Natural killer cell treated with Interleukin-12 subunit alpha and Interleukin-12 subunit beta and Interleukin-15 and Interleukin-18, amount 100 ng/mL, for 72 hours (primary cell): ENCODE results near the gene SCNN1B. TPM values are rescaled to one million over a fixed set of nuclear protein-coding genes. Genes with fewer than 3 reads are reported as not detected.
"Not testable (repeated sequence)": the region's sequence is repeated elsewhere in the genome, so short reads cannot be mapped to it uniquely, and the experiment has no call there.

Source experiments
- ATAC-seq, 2 donors: fragments of 150-1000 bp; cut with Tn5 transposase in 1 of 2; sonication (Bioruptor Pico), chemical (Tn5 transposase) in 1 of 2; 2 replicates each; pipeline ENCODE4 v1.10.0; 2021
- DNase-seq: peaks from one replicate; pipeline ENCODE4 v3.0.0; 2022; ENCODE audit warnings: low spot score
- H3K27ac Mint-ChIP-seq, 2 donors: 1 replicate in 1 of 2; 2 replicates in 1 of 2; pipeline ENCODE4 v1.8.0; 2022; ENCODE audit warnings: mixed read lengths in 2 of 2, mild to moderate bottlenecking in 1 of 2, moderate library complexity in 1 of 2
- H3K27me3 Mint-ChIP-seq, 2 donors: 1 replicate in 1 of 2; 2 replicates in 1 of 2; pipeline ENCODE4 v1.8.0; 2022; ENCODE audit warnings: mixed read lengths in 2 of 2
- H3K36me3 Mint-ChIP-seq: one replicate; pipeline ENCODE4 v1.8.0; 2022; ENCODE audit warnings: mixed read lengths
- H3K4me1 Mint-ChIP-seq, 2 donors: 1 replicate in 1 of 2; 2 replicates in 1 of 2; pipeline ENCODE4 v1.8.0; 2022; ENCODE audit warnings: low read depth in 2 of 2, mixed read lengths in 2 of 2, mild to moderate bottlenecking in 1 of 2
- H3K4me3 Mint-ChIP-seq: one replicate; pipeline ENCODE4 v1.8.0; 2022; ENCODE audit warnings: mixed read lengths
- H3K9me3 Mint-ChIP-seq: 2 replicates; pipeline ENCODE4 v1.8.0; 2022; ENCODE audit warnings: mixed read lengths
- total RNA-seq, 2 donors: library from RNA; stranded (reverse); gene quantifications; one replicate each; pipeline ENCODE4 v1.2.3, GENCODE V29; 2022

The SCNN1B gene
- total RNA-seq, 2 donors from 2014 or later: not detected

DNA sequence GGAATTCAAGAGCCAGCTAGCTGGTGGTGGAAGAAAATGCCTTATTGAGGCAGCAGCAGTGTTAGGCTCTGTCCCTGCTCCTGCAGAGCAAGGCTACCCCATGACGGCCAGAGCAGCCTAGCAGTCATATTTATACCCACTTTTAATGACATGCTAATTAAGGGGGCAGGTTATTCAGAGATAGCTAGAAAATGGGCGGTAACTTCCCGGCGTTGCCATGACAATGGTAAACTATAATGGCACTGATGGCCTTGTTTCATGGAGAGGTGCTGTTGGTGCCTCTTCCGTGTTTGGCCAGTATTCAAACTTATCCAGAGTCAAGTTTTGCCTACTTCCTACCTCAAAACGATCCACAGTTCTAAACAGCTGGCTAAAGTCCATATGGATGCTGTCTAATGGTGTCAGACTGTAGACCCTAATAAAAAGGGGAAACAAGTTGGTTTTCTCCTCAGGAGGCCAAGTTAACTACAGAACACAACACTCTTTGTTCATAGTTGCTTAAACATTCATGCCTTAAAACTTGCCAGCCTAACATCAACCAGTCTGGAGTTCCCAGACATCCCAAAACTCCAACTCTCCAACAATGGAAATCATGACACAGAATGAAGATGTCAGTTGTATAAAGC lies 3.7 kb upstream of the SCNN1B start:
- Mint-ChIP-seq H3K4me1 (no peaks in the 10 kb centered on the region), H3K9me3 (no peaks in the 10 kb centered on the region), H3K36me3 (no peaks in the 10 kb centered on the region), H3K27me3 (peaks cover 31 to 40% of the 10 kb centered on the region in 2 donors), H3K4me3 (no peak overlapping the region), H3K27ac (no peak overlapping the region)
- no peak for ATAC-seq
- no peak for DNase-seq

DNA sequence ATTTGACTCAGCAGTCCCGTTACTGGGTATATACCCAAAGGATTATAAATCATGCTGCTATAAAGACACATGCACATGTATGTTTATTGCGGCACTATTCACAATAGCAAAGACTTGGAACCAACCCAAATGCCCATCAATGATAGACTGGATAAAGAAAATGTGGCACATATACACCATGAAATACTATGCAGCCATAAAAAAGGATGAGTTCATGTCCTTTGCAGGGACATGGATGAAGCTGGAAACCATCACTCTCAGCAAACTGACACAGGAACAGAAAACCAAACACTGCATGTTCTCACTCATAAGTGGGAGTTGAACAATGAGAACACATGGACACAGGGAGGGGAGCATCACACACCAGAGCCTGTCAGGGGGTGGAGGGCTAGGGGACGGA lies 2.3 kb upstream of the SCNN1B start:
- not testable (repeated sequence) for DNase-seq, H3K9me3 Mint-ChIP-seq, H3K4me1 Mint-ChIP-seq, H3K27ac Mint-ChIP-seq, H3K36me3 Mint-ChIP-seq, H3K4me3 Mint-ChIP-seq, ATAC-seq
- H3K27me3 Mint-ChIP-seq: peaks cover 30 to 36% of the 10 kb centered on the region in 2 donors

DNA sequence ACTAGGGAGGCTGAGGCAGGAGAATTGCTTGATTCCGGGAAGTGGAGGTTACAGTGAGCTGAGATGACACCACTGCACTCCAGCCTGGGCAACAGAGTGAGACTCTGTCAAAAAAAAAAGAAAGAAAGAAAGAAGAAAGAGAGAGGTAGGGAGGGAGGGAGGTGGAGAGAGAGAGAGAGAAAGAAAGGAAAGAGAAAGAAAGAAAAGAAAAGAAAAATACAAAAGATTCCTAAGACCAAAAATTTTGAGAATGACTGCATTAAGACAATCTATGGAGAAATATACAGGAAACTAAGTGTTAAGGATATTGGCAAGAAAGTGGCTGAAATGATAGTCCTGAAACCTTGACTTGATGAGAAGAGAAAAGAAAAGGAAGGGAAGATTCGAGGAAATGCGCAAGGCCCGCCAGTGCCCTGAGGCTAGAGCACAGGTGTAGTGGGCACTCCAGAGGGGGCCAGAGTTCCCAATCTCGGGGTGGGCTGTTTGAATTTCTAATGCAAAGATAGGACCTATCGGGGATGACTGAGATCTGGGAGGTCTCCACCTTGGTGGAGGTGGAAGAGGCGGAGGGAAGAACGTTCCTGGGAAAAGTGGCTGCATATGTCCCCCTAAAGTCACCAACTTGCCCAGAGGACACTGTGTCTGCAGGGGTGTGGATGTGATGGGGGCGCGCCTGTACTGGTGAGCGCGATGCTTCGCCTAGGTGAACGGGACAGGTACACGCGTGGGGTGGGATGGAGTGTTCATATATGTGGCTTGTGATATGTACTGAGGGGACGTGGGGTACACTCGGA lies 654 bp upstream of the SCNN1B start:
- H3K4me3 Mint-ChIP-seq: no peak overlapping the region
- no peaks in the 10 kb centered on the region for H3K4me1 Mint-ChIP-seq
- no peak for DNase-seq
- H3K27ac Mint-ChIP-seq: no peak overlapping the region
- H3K27me3 Mint-ChIP-seq: peaks cover 25 to 28% of the 10 kb centered on the region in 2 donors
- H3K9me3 Mint-ChIP-seq: no peaks in the 10 kb centered on the region
- H3K36me3 Mint-ChIP-seq: no peaks in the 10 kb centered on the region
- ATAC-seq: no peak

DNA sequence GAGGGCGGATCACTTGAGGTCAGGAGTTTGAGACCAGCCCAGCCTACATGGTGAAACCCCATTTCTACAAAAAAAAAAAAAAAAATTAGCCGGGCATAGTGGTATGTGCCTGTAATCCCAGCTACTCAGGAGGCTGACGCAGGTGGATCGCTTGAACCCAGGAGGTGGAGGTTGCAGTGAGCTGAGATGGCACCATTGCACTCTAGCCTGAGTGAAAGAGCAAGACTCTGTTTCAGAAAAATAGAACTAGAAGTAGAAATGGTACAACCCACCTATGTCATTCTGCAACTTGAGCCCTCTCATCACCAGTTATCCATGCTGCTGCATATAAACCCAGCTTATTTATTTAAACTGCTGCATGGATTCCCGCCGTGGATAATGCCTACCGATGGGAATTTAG lies 1.6 kb downstream of the SCNN1B start:
- Mint-ChIP-seq H3K4me1 (no peaks in the 10 kb centered on the region), H3K9me3 (no peaks in the 10 kb centered on the region), H3K27ac (no peak overlapping the region), H3K36me3 (no peaks in the 10 kb centered on the region), H3K27me3 (peaks cover 24 to 28% of the 10 kb centered on the region in 2 donors), H3K4me3 (no peak overlapping the region)
- DNase-seq (no peak), ATAC-seq (no peak)

DNA sequence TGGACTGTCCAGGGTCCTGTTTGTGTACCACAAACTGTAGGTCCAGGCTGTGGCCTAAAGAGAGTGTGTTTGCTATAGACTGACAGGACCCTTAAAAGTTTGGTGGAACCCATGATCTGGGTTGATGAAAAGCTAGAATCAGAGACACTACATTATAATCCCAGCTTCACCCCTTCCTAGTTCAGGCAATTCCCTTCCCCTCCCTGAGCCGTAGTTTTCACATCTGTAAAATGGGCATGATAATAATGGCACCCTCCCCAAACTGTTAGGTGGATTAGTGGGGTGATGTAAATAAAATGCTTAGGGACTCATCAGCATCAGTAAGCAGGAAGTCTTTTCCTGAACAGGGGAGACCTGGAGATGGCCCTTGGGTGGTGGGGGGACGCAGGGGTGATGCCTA lies 2.5 kb downstream of the SCNN1B start:
- ATAC-seq (no peak), DNase-seq (no peak)
- no peak overlapping the region for H3K4me3 Mint-ChIP-seq
- H3K27ac Mint-ChIP-seq: no peak overlapping the region
- H3K27me3 Mint-ChIP-seq: peaks cover 24 to 27% of the 10 kb centered on the region in 2 donors
- no peaks in the 10 kb centered on the region for H3K4me1 Mint-ChIP-seq
- no peaks in the 10 kb centered on the region for H3K9me3 Mint-ChIP-seq
- no peaks in the 10 kb centered on the region for H3K36me3 Mint-ChIP-seq

DNA sequence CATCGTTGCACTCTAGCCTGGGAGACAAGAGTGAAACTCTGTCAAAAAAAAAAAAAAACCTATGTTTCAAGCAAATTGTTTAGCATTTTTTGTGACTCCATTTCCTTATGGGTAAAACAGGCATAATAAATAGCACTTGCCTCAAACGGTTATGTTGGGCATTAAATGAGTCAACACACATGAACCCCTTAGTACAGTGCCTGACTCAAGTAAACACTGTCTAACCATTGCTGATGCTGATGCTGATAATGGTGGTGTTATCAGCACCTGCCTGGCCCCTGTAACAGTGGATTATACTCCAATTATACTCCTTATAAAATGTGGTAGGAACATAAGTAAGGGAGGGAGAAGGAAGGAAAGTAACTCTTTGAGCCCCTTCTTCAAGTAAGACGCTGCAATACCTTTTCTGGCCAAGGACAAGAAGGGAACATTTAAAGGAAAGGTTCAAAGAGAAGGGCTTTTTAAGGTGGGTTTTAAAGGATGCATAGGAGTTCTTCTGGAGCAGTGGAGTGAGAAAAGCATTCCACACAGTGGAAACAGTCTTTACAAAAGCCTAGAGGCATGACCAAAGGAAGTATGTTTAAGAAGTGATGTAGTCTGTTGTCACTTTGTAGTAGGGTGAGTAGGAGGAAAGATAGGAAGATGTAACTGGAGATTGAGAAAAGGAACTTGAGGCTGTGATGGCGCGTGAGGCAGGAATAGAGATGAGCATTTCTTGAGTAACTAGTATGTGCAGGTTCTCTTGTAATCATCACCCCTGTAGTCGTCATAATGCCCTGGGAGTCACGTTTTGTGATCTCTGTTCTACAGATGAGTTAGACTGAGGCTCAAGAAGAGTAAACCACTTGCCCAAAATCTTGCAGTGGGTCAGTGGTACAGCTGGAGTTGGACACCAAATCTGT lies 4.3 kb downstream of the SCNN1B start:
- H3K27ac Mint-ChIP-seq: no peak overlapping the region
- no peak for ATAC-seq

DNA sequence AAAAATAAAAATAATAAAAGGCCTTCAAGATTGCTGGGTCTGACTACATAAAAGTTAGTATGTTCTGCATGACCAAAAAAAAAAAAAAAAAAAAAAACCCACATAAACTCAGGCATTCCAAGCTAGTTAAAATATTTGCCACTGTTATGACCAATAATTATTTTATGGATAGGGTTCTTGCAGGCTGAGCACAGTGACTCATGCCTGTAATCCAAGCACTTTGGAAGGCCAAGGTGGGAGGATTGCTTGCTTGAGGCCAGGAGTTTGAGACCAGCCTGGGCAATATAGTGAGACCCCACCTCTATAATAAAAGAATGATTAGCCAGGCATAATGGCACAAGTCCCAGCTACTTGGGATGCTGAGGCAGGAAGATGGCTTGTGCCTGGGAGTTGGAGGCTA lies 8.1 kb downstream of the SCNN1B start:
- Mint-ChIP-seq H3K9me3 (no peaks in the 10 kb centered on the region), H3K36me3 (no peaks in the 10 kb centered on the region), H3K4me3 (no peak overlapping the region), H3K27me3 (peaks cover 7 to 8% of the 10 kb centered on the region in 2 donors), H3K27ac (no peak overlapping the region), H3K4me1 (no peaks in the 10 kb centered on the region)
- ATAC-seq: no peak
- DNase-seq: no peak

More for the DNA sequence above, 4.3 kb downstream of the SCNN1B start:
- no peaks in the 10 kb centered on the region for H3K4me1 Mint-ChIP-seq
- H3K4me3 Mint-ChIP-seq: no peak overlapping the region
- no peaks in the 10 kb centered on the region for H3K36me3 Mint-ChIP-seq
- no peaks in the 10 kb centered on the region for H3K9me3 Mint-ChIP-seq
- no peak for DNase-seq
- H3K27me3 Mint-ChIP-seq: peaks cover 19 to 20% of the 10 kb centered on the region in 2 donors

DNA sequence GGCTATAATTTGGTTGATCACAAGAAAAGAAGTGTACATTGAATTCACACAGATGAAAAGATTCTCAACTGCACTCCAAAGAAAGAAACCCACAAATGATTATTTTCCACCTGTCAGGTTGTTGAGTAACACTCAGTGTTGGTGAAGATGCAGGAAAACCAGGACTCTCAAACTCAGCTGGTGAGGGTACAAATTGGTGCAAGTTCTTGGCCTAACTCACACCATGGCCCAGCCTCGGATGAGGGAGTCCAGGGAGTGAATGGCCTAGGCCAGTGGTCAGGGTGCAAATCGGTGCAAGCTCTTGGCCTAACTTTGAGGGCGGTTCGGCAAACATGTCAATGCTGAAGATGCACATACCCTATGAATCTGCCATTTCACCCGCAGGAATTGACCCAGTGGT lies 8.6 kb downstream of the SCNN1B start:
- Mint-ChIP-seq H3K27ac (no peak overlapping the region), H3K4me3 (no peak overlapping the region), H3K4me1 (no peaks in the 10 kb centered on the region), H3K27me3 (peaks cover 4 to 8% of the 10 kb centered on the region in 2 donors), H3K36me3 (no peaks in the 10 kb centered on the region), H3K9me3 (no peaks in the 10 kb centered on the region)
- ATAC-seq: no peak
- no peak for DNase-seq

DNA sequence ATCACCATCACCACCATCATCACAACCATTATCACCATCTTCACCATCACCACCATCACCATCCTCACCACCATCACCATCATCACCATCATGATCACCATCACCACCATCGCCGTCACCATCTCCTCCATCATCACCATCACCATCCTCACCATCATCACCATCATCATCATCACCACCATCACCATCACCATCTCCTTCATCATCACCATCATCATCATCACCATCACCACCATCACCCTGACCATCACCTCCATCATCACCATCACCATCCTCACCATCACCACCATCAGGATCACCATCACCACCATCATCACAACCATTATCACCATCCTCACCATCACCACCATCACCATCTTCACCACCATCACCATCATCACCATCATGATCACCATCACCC lies 14.1 kb downstream of the SCNN1B start:
- Mint-ChIP-seq H3K36me3 (no peaks in the 10 kb centered on the region), H3K4me1 (no peaks in the 10 kb centered on the region), H3K27ac (no peak overlapping the region), H3K4me3 (no peak overlapping the region), H3K27me3 (no peaks in the 10 kb centered on the region), H3K9me3 (no peaks in the 10 kb centered on the region)
- ATAC-seq (no peak), DNase-seq (no peak)

DNA sequence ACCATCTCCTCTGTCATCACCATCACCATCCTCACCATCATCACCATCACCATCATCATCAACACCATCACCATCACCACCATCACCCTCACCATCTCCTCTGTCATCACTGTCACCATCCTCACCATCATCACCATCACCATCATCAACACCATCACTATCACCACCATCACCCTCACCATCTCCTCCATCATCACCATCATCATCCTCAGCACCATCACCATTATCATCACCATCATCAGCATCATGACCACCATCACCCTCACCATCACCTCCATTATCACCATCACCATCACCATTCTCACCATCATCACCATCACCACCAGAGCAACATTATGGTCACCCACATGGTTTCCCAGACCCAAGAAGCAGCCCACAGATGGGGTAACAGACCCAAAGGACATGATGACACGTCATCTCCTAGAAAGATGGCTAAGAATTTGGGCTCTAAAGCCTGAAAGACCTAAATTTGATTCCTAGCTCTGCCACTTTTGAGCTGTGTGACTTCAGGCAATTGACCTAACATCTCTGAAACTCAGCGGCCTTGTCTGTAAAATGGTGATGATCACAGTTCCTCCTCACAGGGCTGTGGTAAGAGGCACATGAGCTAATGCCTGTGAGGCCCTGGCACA lies 14.6 kb downstream of the SCNN1B start:
- Mint-ChIP-seq H3K36me3 (no peaks in the 10 kb centered on the region), H3K4me3 (no peak overlapping the region)

DNA sequence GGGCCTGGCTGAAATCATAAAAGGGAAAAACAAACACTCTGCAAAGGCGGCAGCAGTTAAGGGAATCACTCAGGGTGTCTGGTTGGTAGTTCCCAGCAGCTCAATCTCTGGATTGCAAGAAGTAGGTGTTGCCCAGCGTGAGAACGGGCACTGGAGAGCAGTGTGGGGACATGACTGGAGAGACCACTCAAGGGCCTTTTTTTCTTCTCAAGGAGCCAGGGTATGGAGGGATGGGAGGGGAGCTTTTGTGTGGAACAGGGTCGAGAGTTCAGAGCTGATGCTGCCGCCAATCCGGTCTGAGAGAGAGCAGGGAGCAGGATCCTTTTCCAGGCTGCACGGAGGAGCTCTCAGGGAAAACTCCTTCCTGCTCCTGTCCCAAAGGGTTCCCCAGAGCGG lies 15.2 kb downstream of the SCNN1B start:
- Mint-ChIP-seq H3K4me1 (no peaks in the 10 kb centered on the region), H3K9me3 (no peaks in the 10 kb centered on the region), H3K4me3 (no peak overlapping the region), H3K36me3 (no peaks in the 10 kb centered on the region), H3K27me3 (peaks cover 0 to 2% of the 10 kb centered on the region in 2 donors), H3K27ac (no peak overlapping the region)
- ATAC-seq (no peak), DNase-seq (no peak)

More for the DNA sequence above, 14.6 kb downstream of the SCNN1B start:
- H3K9me3 Mint-ChIP-seq: no peaks in the 10 kb centered on the region
- no peaks in the 10 kb centered on the region for H3K27me3 Mint-ChIP-seq
- no peak for ATAC-seq
- no peaks in the 10 kb centered on the region for H3K4me1 Mint-ChIP-seq
- no peak for DNase-seq
- H3K27ac Mint-ChIP-seq: no peak overlapping the region

DNA sequence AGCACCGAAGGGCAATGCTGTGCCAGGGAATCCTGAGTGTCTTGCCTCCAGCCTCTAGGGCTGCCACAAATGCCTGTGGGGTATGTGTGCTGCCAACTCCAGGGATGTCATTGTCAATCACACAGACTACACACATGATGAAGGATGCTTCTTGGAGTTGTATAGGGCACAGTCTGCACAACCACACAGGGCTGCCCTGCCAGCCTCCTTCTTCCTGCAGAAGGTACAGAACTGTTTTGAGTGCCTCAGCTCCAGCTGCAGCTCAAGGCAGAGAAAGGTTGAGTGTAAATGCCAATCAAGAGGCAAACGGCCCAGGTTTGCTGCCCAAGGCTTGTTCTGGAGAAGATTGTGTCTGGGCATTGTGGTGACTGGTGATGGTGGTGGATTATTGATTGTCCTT lies 15.6 kb downstream of the SCNN1B start:
- Mint-ChIP-seq H3K4me1 (no peaks in the 10 kb centered on the region), H3K4me3 (no peak overlapping the region), H3K36me3 (no peaks in the 10 kb centered on the region), H3K27me3 (peaks cover 0 to 2% of the 10 kb centered on the region in 2 donors), H3K27ac (no peak overlapping the region), H3K9me3 (no peaks in the 10 kb centered on the region)
- DNase-seq (no peak), ATAC-seq (no peak)

DNA sequence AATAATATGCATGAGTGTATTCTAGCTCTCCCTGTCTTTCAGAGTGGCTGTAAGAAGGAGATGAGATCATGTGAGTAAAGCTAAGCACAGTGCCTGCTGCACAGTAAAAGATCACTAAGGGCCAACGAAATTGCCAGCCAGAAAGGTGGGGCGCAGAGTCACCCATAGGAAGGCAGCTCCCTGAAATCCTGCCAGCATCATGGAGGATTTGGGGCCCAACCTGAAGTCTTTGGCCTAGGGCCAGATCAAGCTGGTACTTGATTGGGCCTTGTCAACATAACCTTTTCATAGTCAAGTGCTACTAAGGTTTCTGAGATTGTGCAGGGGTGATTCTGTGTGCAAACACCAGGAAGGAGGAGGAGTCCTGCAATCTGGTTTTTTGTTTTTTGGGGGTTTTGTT lies 16.5 kb downstream of the SCNN1B start:
- ATAC-seq (no peak), DNase-seq (no peak)
- no peak overlapping the region for H3K27ac Mint-ChIP-seq
- H3K9me3 Mint-ChIP-seq: no peaks in the 10 kb centered on the region
- H3K4me1 Mint-ChIP-seq: no peaks in the 10 kb centered on the region
- H3K27me3 Mint-ChIP-seq: peaks cover 0 to 5% of the 10 kb centered on the region in 2 donors
- no peaks in the 10 kb centered on the region for H3K36me3 Mint-ChIP-seq
- no peak overlapping the region for H3K4me3 Mint-ChIP-seq
